H9 (cell line): Measurements from ENCODE around the gene CARHSP1. TPM values are rescaled to one million over a fixed set of nuclear protein-coding genes. Genes with fewer than 3 reads are reported as not detected.
"Not testable (repeated sequence)": the region's sequence is repeated elsewhere in the genome, so short reads cannot be mapped to it uniquely, and the experiment has no call there.

Experiments used
- DNase-seq: peaks from one replicate; pipeline ENCODE4 v3.0.0-alpha.2; 2017
- H2AFZ ChIP-seq: one replicate; pipeline ENCODE4 v1.6.1; 2013; ENCODE audit warnings: mild to moderate bottlenecking, low read length, control low read depth, moderate library complexity
- H2AK5ac ChIP-seq: 2 replicates; pipeline ENCODE4 v1.6.1; 2013; ENCODE audit warnings: low read length, control low read depth, mixed read lengths; ENCODE audit not compliant: insufficient read length
- H2BK120ac ChIP-seq: one replicate; pipeline ENCODE4 v1.6.1; 2013; ENCODE audit warnings: low read depth, mild to moderate bottlenecking, low read length, control low read depth, inconsistent platforms; ENCODE audit not compliant: poor library complexity, severe bottlenecking
- H2BK12ac ChIP-seq: 2 replicates; pipeline ENCODE4 v1.6.1; 2013; ENCODE audit warnings: low read length, control low read depth, mixed read lengths, low read depth; ENCODE audit not compliant: insufficient read length
- H2BK15ac ChIP-seq: 2 replicates; pipeline ENCODE4 v1.6.1; 2013; ENCODE audit warnings: low read depth, low read length, control low read depth
- H2BK20ac ChIP-seq: one replicate; pipeline ENCODE4 v1.6.1; 2013; ENCODE audit warnings: low read depth, mild to moderate bottlenecking, low read length, control low read depth, inconsistent platforms; ENCODE audit not compliant: poor library complexity, severe bottlenecking
- H2BK5ac ChIP-seq: 2 replicates; pipeline ENCODE4 v1.6.1; 2013; ENCODE audit warnings: low read length, control low read depth, mixed read lengths; ENCODE audit not compliant: insufficient read length
- H3K14ac ChIP-seq: 2 replicates; pipeline ENCODE4 v1.6.1; 2013; ENCODE audit warnings: low read length, control low read depth; ENCODE audit not compliant: insufficient read depth
- H3K18ac ChIP-seq: 2 replicates; pipeline ENCODE4 v1.6.1; 2013; ENCODE audit warnings: low read depth, mild to moderate bottlenecking, mixed read lengths, low read length, control low read depth; ENCODE audit not compliant: insufficient read length
- H3K23ac ChIP-seq: 2 replicates; pipeline ENCODE4 v1.6.1; 2013; ENCODE audit warnings: low read length, control low read depth, mixed read lengths, low read depth; ENCODE audit not compliant: insufficient read length
- H3K23me2 ChIP-seq: 2 replicates; pipeline ENCODE4 v1.6.1; 2013; ENCODE audit warnings: low read depth, mild to moderate bottlenecking, mixed read lengths, low read length, control low read depth; ENCODE audit not compliant: insufficient read length, poor library complexity, severe bottlenecking
- H3K27ac ChIP-seq: 2 replicates; pipeline ENCODE4 v1.5.1; 2013; ENCODE audit warnings: low read length, control low read depth, mixed read lengths, low read depth; ENCODE audit not compliant: insufficient read length
- H3K27me3 ChIP-seq: 2 replicates; pipeline ENCODE4 v1.6.1; 2013; ENCODE audit warnings: low read length, control low read depth, inconsistent platforms; ENCODE audit not compliant: insufficient read depth
- H3K4ac ChIP-seq: 2 replicates; pipeline ENCODE4 v1.6.1; 2013; ENCODE audit warnings: low read depth, mild to moderate bottlenecking, control low read depth, inconsistent platforms, low read length, moderate library complexity
- H3K4me1 ChIP-seq: 2 replicates; pipeline ENCODE4 v1.6.1; 2013; ENCODE audit warnings: low read length, control low read depth, inconsistent platforms; ENCODE audit not compliant: insufficient read depth
- H3K4me2 ChIP-seq: 2 replicates; pipeline ENCODE4 v1.6.1; 2013; ENCODE audit warnings: low read length, control low read depth, mixed read lengths; ENCODE audit not compliant: insufficient read length, insufficient read depth
- H3K56ac ChIP-seq: 2 replicates; pipeline ENCODE4 v1.6.1; 2013; ENCODE audit warnings: low read depth, mild to moderate bottlenecking, mixed read lengths, low read length, control low read depth; ENCODE audit not compliant: insufficient read length
- H3K79me1 ChIP-seq: 2 replicates; pipeline ENCODE4 v1.6.1; 2013; ENCODE audit warnings: low read depth, mild to moderate bottlenecking, moderate library complexity, low read length, control low read depth, inconsistent platforms; ENCODE audit not compliant: insufficient read depth, poor library complexity, severe bottlenecking
- H3K79me2 ChIP-seq: 2 replicates; pipeline ENCODE4 v1.6.1; 2013; ENCODE audit warnings: low read length, control low read depth, inconsistent platforms; ENCODE audit not compliant: insufficient read depth
- H3K9ac ChIP-seq: 2 replicates; pipeline ENCODE4 v1.6.1; 2013; ENCODE audit warnings: low read length, control low read depth, mixed read lengths; ENCODE audit not compliant: insufficient read length; ENCODE audit errors: extremely low read depth
- H3K9me3 ChIP-seq: one replicate; pipeline ENCODE4 v1.6.1; 2013; ENCODE audit warnings: low read depth, low read length, inconsistent platforms; ENCODE audit not compliant: control insufficient read depth
- H3T11ph ChIP-seq: one replicate; pipeline ENCODE4 v1.6.1; 2013; ENCODE audit warnings: mild to moderate bottlenecking, low read length, control low read depth, inconsistent platforms
- H4K20me1 ChIP-seq: one replicate; pipeline ENCODE4 v1.6.1; 2013; ENCODE audit not compliant: control insufficient read depth, insufficient read length, insufficient read depth
- H4K5ac ChIP-seq: 2 replicates; pipeline ENCODE4 v1.6.1; 2013; ENCODE audit warnings: low read depth, mild to moderate bottlenecking, mixed read lengths, low read length, control low read depth; ENCODE audit not compliant: insufficient read length
- H4K8ac ChIP-seq: replicated peaks from 2 replicates; pipeline ENCODE4 v1.6.1; 2013; ENCODE audit warnings: low read length, control low read depth, mixed read lengths, low read depth; ENCODE audit not compliant: insufficient read length
- H4K91ac ChIP-seq: 2 replicates; pipeline ENCODE4 v1.6.1; 2013; ENCODE audit warnings: low read depth, mild to moderate bottlenecking, moderate library complexity, mixed read lengths, low read length, control low read depth; ENCODE audit not compliant: insufficient read length
- H3K27ac Mint-ChIP-seq, 3 experiments: 2 replicates in 2 of 3; 3 replicates in 1 of 3; pipeline ENCODE4 v1.8.0; 2020 to 2021; ENCODE audit warnings: mixed read lengths in 3 of 3, mild to moderate bottlenecking in 1 of 3, moderate library complexity in 1 of 3
- H3K27me3 Mint-ChIP-seq: 2 replicates; pipeline ENCODE4 v1.8.0; 2021; ENCODE audit warnings: low read depth, mild to moderate bottlenecking, moderate library complexity, mixed read lengths
- H3K36me3 Mint-ChIP-seq, 3 experiments: 2 replicates in 2 of 3; 3 replicates in 1 of 3; pipeline ENCODE4 v1.8.0; 2020 to 2021; ENCODE audit warnings: low read depth in 3 of 3, mixed read lengths in 3 of 3; ENCODE audit not compliant: insufficient read depth in 1 of 3
- H3K4me1 Mint-ChIP-seq, 2 experiments: 2 replicates each; pipeline ENCODE4 v1.8.0; 2020; ENCODE audit warnings: mixed read lengths in 2 of 2
- H3K4me3 Mint-ChIP-seq, 2 experiments: 2 replicates in 1 of 2; 3 replicates in 1 of 2; pipeline ENCODE4 v1.8.0; 2020 to 2021; ENCODE audit warnings: mild to moderate bottlenecking in 2 of 2, mixed read lengths in 2 of 2, moderate library complexity in 1 of 2
- H3K9me3 Mint-ChIP-seq, 2 experiments: 2 replicates in 1 of 2; 3 replicates in 1 of 2; pipeline ENCODE4 v1.8.0; 2020; ENCODE audit warnings: mild to moderate bottlenecking in 2 of 2, mixed read lengths in 2 of 2, moderate library complexity in 1 of 2
- WGBS: extraction: QIAGEN DNeasy Blood & Tissue Kit; methylation state at CpG from one replicate; pipeline ENCODE4 v1.1.7; 2013; ENCODE audit warnings: missing lambda C conversion rate, low lambda C conversion rate, mixed read lengths; ENCODE audit not compliant: insufficient read length; ENCODE audit errors: extremely low coverage; 5-methylcytosine and 5-hydroxymethylcytosine counted together
- long read RNA-seq: library from polyadenylated mRNA; unstranded; transcript quantifications from one replicate; pipeline ENCODE4 v2.0.0, GENCODE V29; 2020
- total RNA-seq: library from RNA; stranded (reverse); gene quantifications from 2 replicates; pipeline ENCODE4 v1.2.1, GENCODE V29; 2021
- TF ChIP-seq, protein P1 (sequence below): fragments of 200-600 bp; sonication (generic); conservative IDR thresholded peaks from 3 replicates; pipeline ENCODE4 v1.8.0; 2021; ENCODE audit warnings: antibody characterized with exemption, mild to moderate bottlenecking

Gene CARHSP1
- 194 and 195 TPM in 2 replicates for total RNA-seq
- long read RNA-seq, transcript CARHSP1-201 (4 exons, 746 nt), result major isoform, 177 of 221 reads
- long read RNA-seq, partial matches to known transcripts, result 4 of 221 reads
- long read RNA-seq, other reads (novel, unspliced or antisense), result 34 of 221 reads

DNA sequence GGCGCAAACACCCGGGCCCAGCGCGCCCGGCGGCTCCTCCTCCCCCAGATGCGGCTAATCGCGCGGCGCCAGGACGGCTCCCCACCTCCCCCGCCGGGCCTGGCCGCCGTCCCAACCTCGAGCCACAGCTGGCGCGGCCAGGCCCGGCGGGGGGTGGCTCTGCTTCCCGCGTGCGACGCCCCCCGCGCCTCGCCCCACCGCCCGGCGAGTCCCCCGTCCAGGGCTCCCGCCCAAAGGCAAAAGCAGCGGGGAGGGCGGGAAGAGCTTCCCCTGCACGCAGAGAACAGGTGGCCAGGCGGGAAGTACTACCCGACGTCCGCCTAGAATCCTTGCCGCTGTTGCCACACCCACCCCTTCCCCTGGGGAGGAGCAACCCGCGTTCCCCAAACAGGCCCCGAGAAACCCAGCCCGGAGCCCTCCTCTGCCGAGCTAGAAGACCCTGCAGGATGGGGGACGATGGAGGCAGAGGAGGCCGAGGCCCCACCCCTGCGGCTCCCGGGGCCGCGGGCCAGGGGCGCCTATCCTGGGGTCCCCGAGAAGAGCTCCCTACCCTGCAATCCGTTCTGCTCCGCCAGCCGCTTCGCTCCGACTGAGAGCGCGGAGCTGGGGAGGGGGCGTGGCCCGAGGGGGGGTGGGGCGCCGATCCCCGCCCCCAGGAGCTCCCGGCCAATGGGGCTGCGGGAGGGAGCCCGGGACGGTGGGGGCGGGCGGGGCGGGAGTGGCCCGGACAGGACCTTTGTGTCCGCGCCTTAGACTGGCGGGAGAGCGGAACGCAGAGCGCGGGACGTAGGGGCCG is at the start of gene CARHSP1:
Gene CARHSP1 (minus strand): TSS at position 591 of the 796 bp plus-strand sequence. CDS start 9,678 bp downstream, outside the sequence.
- Mint-ChIP-seq H3K27me3 (peaks cover 2% of the 10 kb centered on the region; the same call in 1 of the 2 replicates), H3K27ac (peak within 1 kb of the TSS; percentile 85 to 93 (median 92)), H3K4me3 (peak within 1 kb of the TSS; percentile 90), H3K4me1 (peaks cover 41 to 42% of the 10 kb centered on the region in 2 experiments), H3K9me3 (no peaks in the 10 kb centered on the region; a peak in 2 of 5 replicates), H3K36me3 (peaks cover 4 to 12% (median 8%) of the 10 kb centered on the region in 3 experiments; a peak in 6 of 7 replicates)
- no peaks in the 10 kb centered on the region for H3K9me3 ChIP-seq
- peaks cover 32% of the 10 kb centered on the region; the same call in 1 of the 2 replicates for H3K79me2 ChIP-seq
- no peak within 1 kb of the TSS for H4K8ac ChIP-seq
- H3K4ac ChIP-seq, result no peak within 1 kb of the TSS; the same call in 1 of the 2 replicates
- H3K4me2 ChIP-seq, result peak within 1 kb of the TSS; percentile 99
- no peak within 1 kb of the TSS for H3K27ac ChIP-seq
- no peak within 1 kb of the TSS for H4K5ac ChIP-seq
- H2BK12ac ChIP-seq, result no peak within 1 kb of the TSS
- H2AFZ ChIP-seq, result no peak within 1 kb of the TSS
- no peak within 1 kb of the TSS for H2BK15ac ChIP-seq
- no peak within 1 kb of the TSS for H2BK120ac ChIP-seq
- H3K14ac ChIP-seq, result peak within 1 kb of the TSS; percentile 53; the same call in 1 of the 2 replicates
- TF ChIP-seq, protein P1, sequence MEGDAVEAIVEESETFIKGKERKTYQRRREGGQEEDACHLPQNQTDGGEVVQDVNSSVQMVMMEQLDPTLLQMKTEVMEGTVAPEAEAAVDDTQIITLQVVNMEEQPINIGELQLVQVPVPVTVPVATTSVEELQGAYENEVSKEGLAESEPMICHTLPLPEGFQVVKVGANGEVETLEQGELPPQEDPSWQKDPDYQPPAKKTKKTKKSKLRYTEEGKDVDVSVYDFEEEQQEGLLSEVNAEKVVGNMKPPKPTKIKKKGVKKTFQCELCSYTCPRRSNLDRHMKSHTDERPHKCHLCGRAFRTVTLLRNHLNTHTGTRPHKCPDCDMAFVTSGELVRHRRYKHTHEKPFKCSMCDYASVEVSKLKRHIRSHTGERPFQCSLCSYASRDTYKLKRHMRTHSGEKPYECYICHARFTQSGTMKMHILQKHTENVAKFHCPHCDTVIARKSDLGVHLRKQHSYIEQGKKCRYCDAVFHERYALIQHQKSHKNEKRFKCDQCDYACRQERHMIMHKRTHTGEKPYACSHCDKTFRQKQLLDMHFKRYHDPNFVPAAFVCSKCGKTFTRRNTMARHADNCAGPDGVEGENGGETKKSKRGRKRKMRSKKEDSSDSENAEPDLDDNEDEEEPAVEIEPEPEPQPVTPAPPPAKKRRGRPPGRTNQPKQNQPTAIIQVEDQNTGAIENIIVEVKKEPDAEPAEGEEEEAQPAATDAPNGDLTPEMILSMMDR, result no peak
- H3T11ph ChIP-seq, result no peak within 1 kb of the TSS
- peak within 1 kb of the TSS; percentile 74 for H3K9ac ChIP-seq
- peaks cover 15% of the 10 kb centered on the region for H3K23me2 ChIP-seq
- H3K4me1 ChIP-seq, result peaks cover 17% of the 10 kb centered on the region; the same call in 1 of the 2 replicates
- H3K18ac ChIP-seq, result peak within 1 kb of the TSS; percentile 58
- H3K27me3 ChIP-seq, result no peaks in the 10 kb centered on the region
- no peak within 1 kb of the TSS for H4K91ac ChIP-seq
- no peaks in the 10 kb centered on the region for H3K79me1 ChIP-seq
- H3K23ac ChIP-seq, result no peak within 1 kb of the TSS
- no peak within 1 kb of the TSS for H3K56ac ChIP-seq
- DNase-seq, result peak; percentile 96
- no peak within 1 kb of the TSS for H2BK20ac ChIP-seq
- no peak within 1 kb of the TSS for H2AK5ac ChIP-seq
- no peak within 1 kb of the TSS for H2BK5ac ChIP-seq
- no CpG with 5 or more reads among the region's 83 CpGs for WGBS
- H4K20me1 ChIP-seq, result no peaks in the 10 kb centered on the region

DNA sequence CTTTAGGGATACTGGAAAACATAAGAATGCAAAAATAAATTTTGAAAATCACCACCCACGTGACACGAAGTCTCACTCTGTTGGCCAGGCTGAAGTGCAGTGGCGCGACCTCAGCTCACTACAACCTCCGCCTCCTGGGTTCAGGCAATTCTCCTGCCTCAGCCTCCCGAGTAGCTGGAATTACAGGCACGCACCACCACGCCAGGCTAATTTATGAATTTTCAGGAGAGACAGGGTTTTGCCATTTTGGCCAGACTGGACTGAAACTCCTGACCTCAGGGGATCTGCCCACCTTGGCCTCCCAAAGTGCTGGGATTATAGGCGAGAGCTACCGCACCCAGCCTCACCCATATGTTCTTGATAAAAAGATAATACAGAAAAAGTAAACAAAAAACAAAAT is 48.5 kb upstream of the CARHSP1 start:
- not testable (repeated sequence) for H3K23ac ChIP-seq, H3K4me1 ChIP-seq, H4K5ac ChIP-seq, H2BK20ac ChIP-seq, H2BK5ac ChIP-seq, H3K14ac ChIP-seq, H3K79me2 ChIP-seq, H3K79me1 ChIP-seq, H3K9me3 ChIP-seq, DNase-seq, H4K20me1 ChIP-seq, H4K8ac ChIP-seq, H3K4me3 Mint-ChIP-seq, H3K56ac ChIP-seq, H3K27me3 ChIP-seq, H2BK15ac ChIP-seq, H2BK120ac ChIP-seq, H2BK12ac ChIP-seq, H3K27me3 Mint-ChIP-seq, H3K4me1 Mint-ChIP-seq, H3K23me2 ChIP-seq, H3T11ph ChIP-seq, H3K27ac ChIP-seq, H3K9ac ChIP-seq, H4K91ac ChIP-seq, H2AFZ ChIP-seq, H2AK5ac ChIP-seq, H3K4ac ChIP-seq, H3K4me2 ChIP-seq, H3K9me3 Mint-ChIP-seq, H3K18ac ChIP-seq
- H3K27ac Mint-ChIP-seq, result peak overlapping the region in 1 of 3 experiments; percentile 34; a peak in 1 of 7 replicates
- peaks cover 71 to 95% (median 95%) of the 10 kb centered on the region in 3 experiments for H3K36me3 Mint-ChIP-seq
- WGBS, result no CpG with 5 or more reads among the region's 10 CpGs
